GM13977 (cell line): ENCODE results near the gene P2RY14.

Source experiments
- DNase-seq: peaks from one replicate; pipeline ENCODE4 v3.0.0; 2012; ENCODE audit warnings: low spot score
- in situ Hi-C: fragments of 300-500 bp; cut with MboI; formaldehyde crosslinking; loops from one replicate; pipeline ENCODE4 v1.12.0; 2022; ENCODE audit warnings: low sequenced_read_pairs, low pct_unique_long_range_greater_than_20kb, mixed read lengths, inconsistent platforms; ENCODE audit not compliant: unreplicated experiment
- TF ChIP-seq, protein P1 (sequence below): IDR thresholded peaks from 2 replicates; pipeline ENCODE4 v1.5.1; 2012; ENCODE audit warnings: mild to moderate bottlenecking, control low read depth; ENCODE audit not compliant: insufficient read depth; ENCODE audit errors: extremely low read depth, missing control alignments

Gene P2RY14

DNA sequence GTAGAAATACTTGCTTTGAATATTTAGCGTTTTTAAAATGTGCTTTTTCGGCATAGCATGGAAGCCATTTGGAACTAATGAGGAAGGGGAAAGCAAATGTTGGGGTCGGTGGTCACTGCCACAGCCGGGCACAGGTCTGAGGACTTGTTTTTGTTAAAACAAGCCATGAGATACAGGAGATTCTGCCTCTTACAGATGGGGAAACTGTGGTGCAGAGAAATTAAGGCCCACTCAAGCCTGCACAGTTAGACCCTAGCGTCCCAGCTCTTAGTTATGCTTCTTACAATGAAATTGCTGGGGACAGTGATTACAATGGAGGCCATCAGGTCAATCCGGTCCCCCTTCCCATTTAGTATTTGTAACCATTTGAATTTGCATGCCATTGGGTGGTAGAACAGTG lies 72.9 kb downstream of the P2RY14 start:
- in situ Hi-C loops: no loop called here
- DNase-seq: no peak
- TF ChIP-seq, protein P1, sequence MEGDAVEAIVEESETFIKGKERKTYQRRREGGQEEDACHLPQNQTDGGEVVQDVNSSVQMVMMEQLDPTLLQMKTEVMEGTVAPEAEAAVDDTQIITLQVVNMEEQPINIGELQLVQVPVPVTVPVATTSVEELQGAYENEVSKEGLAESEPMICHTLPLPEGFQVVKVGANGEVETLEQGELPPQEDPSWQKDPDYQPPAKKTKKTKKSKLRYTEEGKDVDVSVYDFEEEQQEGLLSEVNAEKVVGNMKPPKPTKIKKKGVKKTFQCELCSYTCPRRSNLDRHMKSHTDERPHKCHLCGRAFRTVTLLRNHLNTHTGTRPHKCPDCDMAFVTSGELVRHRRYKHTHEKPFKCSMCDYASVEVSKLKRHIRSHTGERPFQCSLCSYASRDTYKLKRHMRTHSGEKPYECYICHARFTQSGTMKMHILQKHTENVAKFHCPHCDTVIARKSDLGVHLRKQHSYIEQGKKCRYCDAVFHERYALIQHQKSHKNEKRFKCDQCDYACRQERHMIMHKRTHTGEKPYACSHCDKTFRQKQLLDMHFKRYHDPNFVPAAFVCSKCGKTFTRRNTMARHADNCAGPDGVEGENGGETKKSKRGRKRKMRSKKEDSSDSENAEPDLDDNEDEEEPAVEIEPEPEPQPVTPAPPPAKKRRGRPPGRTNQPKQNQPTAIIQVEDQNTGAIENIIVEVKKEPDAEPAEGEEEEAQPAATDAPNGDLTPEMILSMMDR: no peak

DNA sequence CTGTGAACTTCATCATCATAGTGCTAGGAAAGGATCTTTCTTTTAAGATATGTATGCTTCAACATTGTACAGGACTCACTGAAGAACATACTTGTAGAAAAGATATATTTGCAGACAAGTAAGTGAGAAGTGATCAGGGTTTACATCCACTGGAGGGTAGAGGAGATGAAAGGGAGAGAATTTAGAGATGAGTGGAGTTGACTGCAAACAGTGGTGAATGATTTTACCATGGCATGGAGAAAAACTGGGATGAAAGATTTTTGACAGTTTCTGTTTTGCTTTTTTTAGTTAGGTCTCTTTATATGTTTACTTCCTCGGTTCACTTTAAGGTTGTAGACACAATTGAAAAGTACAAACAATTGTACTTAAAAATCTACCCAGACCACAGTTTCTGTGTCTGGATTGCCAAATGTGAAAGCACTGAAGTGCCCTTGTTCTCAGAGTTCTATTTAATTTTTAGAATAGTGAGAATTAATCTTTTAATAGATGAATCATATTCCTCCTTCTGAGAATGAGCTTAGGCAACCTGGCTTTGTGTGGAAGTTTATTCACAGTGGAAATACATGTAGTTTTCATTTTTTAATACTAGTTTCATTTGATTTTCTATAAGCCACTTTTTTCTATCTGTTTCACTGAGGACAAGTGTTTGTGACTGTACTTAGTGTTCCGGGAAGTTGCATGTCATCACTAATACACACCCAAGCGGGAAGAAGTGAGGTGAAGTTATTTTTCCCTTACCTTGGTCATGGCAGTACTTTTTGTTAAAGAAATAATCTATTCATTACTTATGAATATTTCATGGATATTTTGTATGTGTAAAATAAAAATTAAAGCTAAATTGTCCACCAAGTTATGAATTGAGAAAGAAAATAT lies 73.6 kb downstream of the P2RY14 start:
- TF ChIP-seq, protein P1: no peak
- in situ Hi-C loops: no loop called here
- no peak for DNase-seq

DNA sequence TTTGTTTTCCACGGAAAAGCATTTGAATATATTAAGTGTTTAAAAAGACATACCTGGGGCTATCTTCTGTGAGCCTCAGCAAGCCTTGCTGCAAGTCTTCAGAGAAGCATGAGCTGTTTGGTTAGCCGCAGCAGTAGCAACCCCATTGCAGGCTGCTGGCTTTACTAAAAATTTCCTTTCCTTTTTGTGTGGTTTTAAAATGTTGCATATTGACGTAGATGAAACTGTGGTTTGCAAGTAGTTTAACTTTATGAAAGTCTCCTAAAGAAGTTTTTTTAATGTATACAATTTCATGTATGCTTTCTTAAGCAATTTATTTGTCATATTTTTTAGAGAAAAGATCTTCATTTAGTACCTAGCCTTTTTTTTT lies 75.3 kb downstream of the P2RY14 start, which contains the start of gene GPR171:
Gene GPR171, minus strand, starts transcription at position 166 of the 370 bp plus-strand sequence. CDS start 3,830 bp downstream, outside the sequence.
- peak; percentile 23 for DNase-seq
- TF ChIP-seq, protein P1: no peak

DNA sequence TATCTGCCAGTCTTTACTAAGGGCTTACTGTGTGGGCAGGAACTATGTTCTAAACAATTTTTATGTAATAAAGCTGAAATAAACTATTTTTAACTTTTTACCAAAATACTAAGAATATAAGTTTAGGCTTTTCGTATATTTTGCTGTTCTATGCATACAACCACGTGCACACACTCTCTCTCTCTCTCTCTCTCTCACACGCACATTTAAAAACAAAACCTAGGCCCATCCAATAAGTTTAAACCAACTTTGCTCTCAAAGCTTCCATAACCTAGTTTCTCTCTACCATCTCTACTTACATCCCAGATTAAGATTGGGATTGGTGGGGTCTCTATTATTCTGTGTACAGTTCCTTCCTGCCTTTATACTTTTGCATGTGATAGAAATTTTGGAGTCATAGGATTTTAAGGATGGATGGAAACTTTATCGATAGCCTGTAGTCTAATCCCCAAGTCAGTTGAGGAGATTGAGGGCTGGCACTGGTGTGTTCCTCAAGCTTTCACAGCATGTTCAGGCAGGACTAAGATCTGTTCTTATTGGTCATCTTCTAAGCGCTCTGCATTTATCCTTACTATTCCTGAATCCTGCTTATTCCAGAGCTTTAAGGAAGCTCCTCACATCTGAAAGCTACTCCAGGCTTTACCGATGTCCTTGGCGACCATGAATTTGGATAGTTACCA lies 77.2 kb downstream of the P2RY14 start:
- DNase-seq: no peak
- TF ChIP-seq, protein P1: no peak
- in situ Hi-C loops: no loop called here

More for the DNA sequence above, 75.3 kb downstream of the P2RY14 start, which contains the start of gene GPR171:
- in situ Hi-C loops: no loop called here

DNA sequence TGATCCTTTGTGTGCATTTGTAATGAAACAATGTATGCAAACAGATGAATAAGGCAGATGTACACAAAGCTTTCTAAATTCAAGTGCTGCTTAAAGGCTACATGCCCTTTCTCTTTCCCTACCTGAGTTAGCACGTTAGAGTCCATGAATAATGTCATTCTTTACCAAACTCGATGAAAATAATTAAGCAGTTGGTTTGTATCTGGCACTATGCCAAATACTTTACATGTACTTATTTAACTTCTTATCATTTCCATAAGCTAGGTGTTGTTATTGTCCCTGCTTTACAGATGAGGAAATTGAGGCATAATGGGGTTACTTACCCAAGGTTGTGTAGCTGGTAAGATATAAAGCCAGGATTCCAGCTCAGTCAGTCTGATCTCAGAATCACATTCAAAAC lies 77.8 kb downstream of the P2RY14 start:
- in situ Hi-C loops: no loop called here
- no peak for DNase-seq
- TF ChIP-seq, protein P1: no peak

DNA sequence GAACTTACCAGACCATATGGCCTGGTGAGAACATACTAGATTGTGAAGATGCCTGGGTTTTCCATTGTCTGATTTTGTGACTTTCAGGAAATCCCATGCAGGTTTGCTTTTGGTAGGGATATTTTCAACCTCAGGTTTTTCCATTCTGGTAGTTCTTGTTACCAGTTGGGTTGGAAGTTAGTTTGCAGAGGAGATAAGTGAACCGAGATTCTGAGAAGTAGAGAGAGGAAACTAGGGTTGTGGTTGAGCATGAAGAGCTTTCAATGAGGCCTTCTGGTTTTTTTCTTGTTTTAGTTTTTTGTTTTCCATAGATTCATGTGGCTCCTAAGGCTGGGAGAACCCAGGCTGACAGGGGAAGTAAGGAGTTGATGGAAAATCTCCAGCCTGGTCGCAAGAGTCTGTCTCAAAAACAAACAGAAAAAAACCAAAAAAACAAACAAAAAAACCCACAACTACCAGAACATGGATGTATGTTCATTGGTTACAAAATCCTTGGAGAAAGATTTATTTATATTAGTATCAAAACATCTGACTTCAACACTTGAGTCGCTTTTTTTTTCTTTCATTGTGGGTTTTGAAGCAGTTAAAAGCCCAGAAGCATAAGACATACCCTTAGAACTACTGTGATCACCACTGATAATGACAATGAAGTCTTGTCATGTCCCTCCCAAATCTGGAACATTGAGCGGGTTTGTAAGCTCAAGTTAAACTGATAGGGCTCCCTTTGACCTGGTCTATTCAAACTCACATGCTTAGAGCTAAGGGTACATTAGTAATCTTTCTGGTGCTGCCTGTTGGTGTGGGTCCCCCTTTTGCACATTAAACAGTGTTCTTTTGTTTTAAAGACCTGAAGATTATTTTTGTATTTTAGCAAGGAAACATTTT lies 78.5 kb downstream of the P2RY14 start:
- TF ChIP-seq, protein P1: no peak
- in situ Hi-C loops: no loop called here
- no peak for DNase-seq
